HG03280 (cell line): ENCODE measurements around the gene HLA-DPB1.
"Not testable (repeated sequence)": the region's sequence is repeated elsewhere in the genome, so short reads cannot be mapped to it uniquely, and the experiment has no call there.

Source experiments
- ATAC-seq: cut with Tn5 transposase; IDR thresholded peaks from one replicate; pipeline ENCODE4 v1.9.1; 2021; ENCODE audit warnings: mild to moderate bottlenecking, moderate library complexity; ENCODE audit not compliant: unreplicated experiment

Gene HLA-DPB1

GRCh38 chr6:33101121-33101737 lies 25.4 kb downstream of the HLA-DPB1 start:
- ATAC-seq: not testable (repeated sequence)

- ATAC-seq: no peak
These were observed 28.0 kb downstream of the HLA-DPB1 start for GRCh38 chr6:33103776-33104175.

- ATAC-seq: no peak
These were observed 29.1 kb downstream of the HLA-DPB1 start for GRCh38 chr6:33104887-33105286.

- no peak for ATAC-seq
These were observed 29.6 kb downstream of the HLA-DPB1 start for GRCh38 chr6:33105386-33105785.

- no peak for ATAC-seq
These were observed 30.4 kb downstream of the HLA-DPB1 start for GRCh38 chr6:33105916-33106871.

- no peak for ATAC-seq
These were observed 31.9 kb downstream of the HLA-DPB1 start for GRCh38 chr6:33107641-33108040.

GRCh38 chr6:33108307-33108706 lies 32.5 kb downstream of the HLA-DPB1 start:
- no peak for ATAC-seq

- ATAC-seq: peak; percentile 87
These were observed 36.4 kb downstream of the HLA-DPB1 start for GRCh38 chr6:33112148-33112547.

GRCh38 chr6:33113755-33114154 lies 38.0 kb downstream of the HLA-DPB1 start:
- ATAC-seq: no peak

- ATAC-seq: no peak
These were observed 38.6 kb downstream of the HLA-DPB1 start for GRCh38 chr6:33114406-33114805.

GRCh38 chr6:33116417-33116816 lies 40.6 kb downstream of the HLA-DPB1 start:
- ATAC-seq: no peak

GRCh38 chr6:33116841-33117711 lies 41.3 kb downstream of the HLA-DPB1 start:
- no peak for ATAC-seq

- ATAC-seq: no peak
These were observed 42.1 kb downstream of the HLA-DPB1 start for GRCh38 chr6:33117811-33118277.

- ATAC-seq: no peak
These were observed 42.8 kb downstream of the HLA-DPB1 start for GRCh38 chr6:33118525-33119123.

GRCh38 chr6:33120001-33120400 lies 44.2 kb downstream of the HLA-DPB1 start:
- ATAC-seq: no peak

GRCh38 chr6:33123181-33123580 lies 47.4 kb downstream of the HLA-DPB1 start:
- no peak for ATAC-seq

GRCh38 chr6:33123732-33124524 lies 48.1 kb downstream of the HLA-DPB1 start:
- no peak for ATAC-seq

GRCh38 chr6:33124525-33124901 lies 48.7 kb downstream of the HLA-DPB1 start:
- ATAC-seq: no peak

GRCh38 chr6:33124947-33125346 lies 49.2 kb downstream of the HLA-DPB1 start:
- ATAC-seq: no peak
